Measurements from ENCODE around the gene TRIM7.

Gene TRIM7

DNA sequence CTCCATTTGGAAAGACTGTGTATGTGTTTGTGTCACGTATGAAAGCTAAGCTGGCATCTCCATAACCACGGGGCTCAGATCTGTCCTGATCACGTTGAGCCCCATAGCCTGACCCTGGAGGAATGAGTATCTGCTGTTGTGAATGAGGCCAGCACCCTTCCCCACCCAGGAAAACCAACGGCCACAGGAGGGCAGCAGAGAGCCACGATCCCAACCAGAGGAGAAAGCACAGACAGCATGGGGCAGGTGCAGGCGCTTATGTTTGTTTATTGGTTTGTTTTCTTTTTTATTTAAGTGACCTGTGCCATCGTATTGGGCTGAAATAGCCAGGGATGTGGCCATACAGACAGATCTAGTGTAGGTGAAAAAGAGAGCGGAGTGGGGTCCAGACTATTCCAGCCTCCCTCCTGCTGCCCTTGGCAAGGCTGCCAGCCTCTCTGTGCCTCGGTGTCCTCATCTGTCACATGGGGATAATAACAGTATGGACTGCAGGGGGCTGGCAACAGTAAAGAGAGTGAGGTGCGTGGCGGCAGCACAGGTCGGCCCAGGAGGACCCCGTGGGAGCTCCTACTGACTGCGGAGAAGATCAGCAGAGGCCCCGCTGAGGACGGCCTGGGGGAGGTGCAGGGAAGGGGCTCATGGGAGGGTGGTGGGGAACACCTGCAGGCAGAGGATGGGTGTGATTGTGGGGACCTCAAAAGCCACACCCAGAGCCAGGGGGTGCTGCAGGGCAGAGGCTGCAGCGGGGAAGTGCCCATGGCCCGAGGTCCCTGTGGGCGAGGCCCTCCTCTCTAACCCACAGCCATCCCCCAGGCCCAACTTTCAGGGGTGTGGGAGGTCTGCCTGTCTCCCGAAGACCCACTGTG lies 45.5 kb downstream of the TRIM7 start:
- TF ChIP-seq, protein P1, sequence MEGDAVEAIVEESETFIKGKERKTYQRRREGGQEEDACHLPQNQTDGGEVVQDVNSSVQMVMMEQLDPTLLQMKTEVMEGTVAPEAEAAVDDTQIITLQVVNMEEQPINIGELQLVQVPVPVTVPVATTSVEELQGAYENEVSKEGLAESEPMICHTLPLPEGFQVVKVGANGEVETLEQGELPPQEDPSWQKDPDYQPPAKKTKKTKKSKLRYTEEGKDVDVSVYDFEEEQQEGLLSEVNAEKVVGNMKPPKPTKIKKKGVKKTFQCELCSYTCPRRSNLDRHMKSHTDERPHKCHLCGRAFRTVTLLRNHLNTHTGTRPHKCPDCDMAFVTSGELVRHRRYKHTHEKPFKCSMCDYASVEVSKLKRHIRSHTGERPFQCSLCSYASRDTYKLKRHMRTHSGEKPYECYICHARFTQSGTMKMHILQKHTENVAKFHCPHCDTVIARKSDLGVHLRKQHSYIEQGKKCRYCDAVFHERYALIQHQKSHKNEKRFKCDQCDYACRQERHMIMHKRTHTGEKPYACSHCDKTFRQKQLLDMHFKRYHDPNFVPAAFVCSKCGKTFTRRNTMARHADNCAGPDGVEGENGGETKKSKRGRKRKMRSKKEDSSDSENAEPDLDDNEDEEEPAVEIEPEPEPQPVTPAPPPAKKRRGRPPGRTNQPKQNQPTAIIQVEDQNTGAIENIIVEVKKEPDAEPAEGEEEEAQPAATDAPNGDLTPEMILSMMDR (IDR thresholded peaks at IDR 0.05; ENCODE audit: borderline replicate concordance, control extremely low read depth, extremely low read depth, insufficient read depth, missing control alignments), result peak; percentile 92
- in situ Hi-C loops (cut with MboI; ENCODE audit: low sequenced_read_pairs, unreplicated experiment), result loop anchor here (10.0 kb wide), 2 partner anchors 285 to 375 kb away; no protein-coding TSS in a partner anchor
- DNase-seq (ENCODE audit: low spot score), result peak; percentile 85

DNA sequence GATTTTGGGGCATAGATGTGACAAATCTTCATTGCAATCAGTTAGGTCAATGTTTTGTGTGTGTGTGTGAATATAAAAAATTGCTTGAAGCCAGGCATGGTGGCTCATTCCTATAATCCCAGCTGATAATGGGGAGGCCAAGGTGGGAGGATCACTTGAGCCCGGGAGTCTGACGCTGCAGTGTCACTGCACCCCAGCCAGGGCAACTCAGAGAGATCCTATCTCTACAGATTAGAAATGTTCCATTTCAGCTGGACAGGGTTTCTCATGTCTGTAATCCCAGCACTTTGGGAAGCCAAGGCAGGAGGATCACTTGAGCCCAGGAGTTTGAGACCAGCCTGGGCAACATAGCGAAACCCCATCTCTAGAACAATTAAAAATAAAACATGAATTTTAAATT lies 46.1 kb downstream of the TRIM7 start:
- in situ Hi-C loops (cut with MboI; ENCODE audit: low sequenced_read_pairs, unreplicated experiment), result loop anchor here (10.0 kb wide), 2 partner anchors 284 to 374 kb away; no protein-coding TSS in a partner anchor
- TF ChIP-seq, protein P1 (IDR thresholded peaks at IDR 0.05; ENCODE audit: borderline replicate concordance, control extremely low read depth, extremely low read depth, insufficient read depth, missing control alignments), result no peak
- DNase-seq (ENCODE audit: low spot score), result no peak

DNA sequence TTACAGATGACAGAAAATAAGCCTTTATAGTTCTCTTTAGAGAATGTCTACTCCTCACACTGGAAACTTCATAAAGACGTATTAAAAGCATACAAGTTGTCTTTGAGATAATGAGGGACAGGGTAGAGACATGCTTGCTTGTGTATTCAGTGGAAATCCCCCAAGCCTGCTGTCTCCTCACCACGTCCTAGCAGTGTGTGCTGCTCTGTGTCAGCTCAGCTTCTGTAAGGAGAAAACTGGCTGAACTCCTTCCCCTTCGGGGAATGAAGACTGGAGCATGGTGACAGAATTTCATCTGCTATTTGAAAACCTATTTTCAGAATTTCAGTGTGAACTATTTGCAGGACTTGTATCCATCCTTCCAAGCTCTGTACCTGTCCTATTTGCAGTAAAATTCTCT lies 48.2 kb downstream of the TRIM7 start:
- no peak for DNase-seq (ENCODE audit: low spot score)
- TF ChIP-seq, protein P1 (IDR thresholded peaks at IDR 0.05; ENCODE audit: borderline replicate concordance, control extremely low read depth, extremely low read depth, insufficient read depth, missing control alignments), result no peak
- in situ Hi-C loops (cut with MboI; ENCODE audit: low sequenced_read_pairs, unreplicated experiment), result loop anchor here (10.0 kb wide), 2 partner anchors 282 to 372 kb away; no protein-coding TSS in a partner anchor

GRCh38 chr5:181153814-181154213 lies 51.2 kb downstream of the TRIM7 start:
- no peak for DNase-seq (ENCODE audit: low spot score)
- in situ Hi-C loops (cut with MboI; ENCODE audit: low sequenced_read_pairs, unreplicated experiment), result loop anchor here (10.0 kb wide), 2 partner anchors 279 to 369 kb away; no protein-coding TSS in a partner anchor
- TF ChIP-seq, protein P1 (IDR thresholded peaks at IDR 0.05; ENCODE audit: borderline replicate concordance, control extremely low read depth, extremely low read depth, insufficient read depth, missing control alignments), result no peak

DNA sequence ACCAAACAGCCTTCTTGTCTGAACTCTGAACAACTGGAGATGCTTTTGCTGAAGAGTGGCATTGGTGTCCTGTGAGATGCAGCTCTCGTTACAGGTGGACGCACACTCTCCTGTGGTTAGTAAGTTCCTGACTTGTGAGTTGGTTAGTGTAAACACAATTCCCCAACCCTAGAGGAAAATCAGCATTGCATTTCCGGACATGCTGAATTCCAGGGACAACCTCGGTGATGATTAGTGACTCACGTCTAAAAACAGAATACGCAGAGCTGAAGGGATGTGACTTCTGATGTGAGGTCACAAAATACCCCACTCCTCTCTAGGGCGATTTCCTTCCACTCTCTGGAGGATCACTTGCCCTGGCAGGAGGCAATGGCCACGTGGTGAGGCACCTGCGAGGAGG lies 52.6 kb downstream of the TRIM7 start:
- TF ChIP-seq, protein P1 (IDR thresholded peaks at IDR 0.05; ENCODE audit: borderline replicate concordance, control extremely low read depth, extremely low read depth, insufficient read depth, missing control alignments), result no peak
- no peak for DNase-seq (ENCODE audit: low spot score)
- in situ Hi-C loops (cut with MboI; ENCODE audit: low sequenced_read_pairs, unreplicated experiment), result loop anchor here (10.0 kb wide), 2 partner anchors 278 to 368 kb away; no protein-coding TSS in a partner anchor

DNA sequence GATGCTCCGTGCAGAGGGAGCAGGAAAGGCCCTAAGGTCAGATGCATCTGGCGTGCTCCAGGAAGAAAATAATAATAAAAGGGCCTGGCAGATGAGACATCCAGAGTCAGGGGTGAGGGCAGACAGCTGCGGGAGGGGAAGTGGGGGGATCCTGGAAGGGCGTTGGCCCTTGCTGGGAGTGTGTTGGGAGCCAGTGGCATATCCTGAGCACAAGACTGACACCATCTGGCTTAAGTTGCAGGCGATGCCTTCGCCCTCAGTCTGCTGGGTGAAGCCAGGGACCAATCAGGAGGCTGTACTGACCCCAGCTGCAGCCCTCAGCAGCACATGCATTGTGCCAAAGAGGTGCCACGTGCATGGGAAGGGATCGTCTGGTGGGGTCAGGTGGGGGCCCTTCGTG lies 53.9 kb downstream of the TRIM7 start:
- in situ Hi-C loops (cut with MboI; ENCODE audit: low sequenced_read_pairs, unreplicated experiment), result loop anchor here (10.0 kb wide), 2 partner anchors 276 to 366 kb away; no protein-coding TSS in a partner anchor

More for the DNA sequence above, 53.9 kb downstream of the TRIM7 start:
- TF ChIP-seq, protein P1 (IDR thresholded peaks at IDR 0.05; ENCODE audit: borderline replicate concordance, control extremely low read depth, extremely low read depth, insufficient read depth, missing control alignments), result no peak
- no peak for DNase-seq (ENCODE audit: low spot score)

Measured in GM13976 (cell line).